Measurements from ENCODE around the gene TEX2.

GRCh38 chr17:64109400-64109799, 153.7 kb downstream of the TEX2 start:
- TF ChIP-seq YY1 (IDR thresholded peaks at IDR 0.05; ENCODE audit: low read depth) (no peak), RAD21 (IDR thresholded peaks at IDR 0.05; ENCODE audit: low read depth) (no peak), TCF12 (IDR thresholded peaks at IDR 0.05; ENCODE audit: low read depth) (no peak), TAF1 (IDR thresholded peaks at IDR 0.05; ENCODE audit: low read depth) (no peak)
